ENCODE data around the gene KDM3A. TPM values are rescaled to one million over a fixed set of nuclear protein-coding genes. Genes with fewer than 3 reads are reported as not detected.

Gene KDM3A
- polyA plus RNA-seq, 10 donors = 43.4 to 79.5 (median 55.3) TPM

DNA sequence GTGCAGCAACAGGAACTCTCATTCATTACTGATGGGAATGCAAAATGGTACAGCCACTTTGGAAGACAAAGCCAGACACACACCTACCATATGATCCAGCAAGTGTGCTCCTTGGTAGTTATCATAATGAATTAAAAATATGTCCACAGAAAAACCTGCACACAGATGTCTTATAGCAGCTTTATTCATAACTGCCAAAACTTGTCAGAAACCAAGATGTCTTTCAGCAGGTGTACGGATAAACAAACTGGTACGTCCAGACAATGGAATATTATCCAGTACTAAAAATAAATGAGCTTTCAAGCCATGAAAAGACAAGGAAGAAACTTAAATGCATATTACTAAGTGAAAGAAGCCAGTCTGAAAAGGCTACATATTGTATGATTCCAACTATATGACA, 71.7 kb downstream of the KDM3A start:
- DNase-seq = no peak

DNA sequence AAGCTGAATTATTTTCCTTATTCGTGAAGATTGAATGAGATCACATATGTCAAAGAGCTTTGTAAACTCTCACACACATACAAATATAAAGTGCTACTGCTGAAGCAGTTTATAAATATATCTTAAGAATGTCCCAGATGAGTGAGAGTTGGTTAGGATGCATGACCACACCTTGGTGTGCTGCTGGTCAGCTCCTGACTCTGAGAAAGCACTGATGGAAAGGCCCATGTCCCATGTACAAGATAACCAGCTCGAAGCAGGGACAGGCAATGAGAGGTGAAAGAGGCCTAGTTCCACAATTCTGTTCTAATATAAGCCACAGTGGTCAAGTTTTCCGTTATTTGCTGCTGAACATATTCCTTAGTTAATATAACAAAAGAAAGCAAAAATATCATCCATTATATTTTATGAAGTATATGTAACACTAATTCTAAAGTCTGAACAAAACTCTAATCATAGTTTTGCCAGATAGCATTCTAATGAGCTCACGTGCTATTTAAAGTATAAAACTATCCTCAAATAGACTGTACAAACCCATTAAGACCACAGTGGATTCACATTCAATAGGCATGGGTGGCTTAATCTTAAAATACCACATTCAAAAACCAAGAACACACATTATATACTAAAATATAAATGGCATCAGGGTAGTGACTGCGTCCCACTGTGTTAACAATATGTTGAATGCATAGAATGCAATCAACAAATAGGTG, 72.9 kb downstream of the KDM3A start:
- no peak for DNase-seq

DNA sequence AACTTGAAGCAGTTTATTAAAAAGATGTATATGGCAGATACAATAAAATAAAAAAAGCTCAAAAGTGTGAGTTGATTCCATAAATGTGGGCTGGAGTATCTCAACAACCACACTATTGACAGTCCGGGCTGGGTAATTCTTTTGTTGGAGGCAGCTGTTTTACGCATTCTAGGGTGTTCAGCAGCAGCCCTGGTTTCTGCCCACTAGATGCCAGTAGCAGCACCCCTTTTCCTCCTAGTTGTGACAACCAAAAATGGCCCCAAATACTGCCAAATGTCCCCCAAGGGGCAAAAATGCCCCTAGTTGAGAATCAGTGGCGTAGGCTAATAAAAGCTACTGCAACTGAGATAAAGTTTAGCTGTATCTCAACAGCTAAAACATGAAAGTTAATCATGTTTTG, 77.3 kb downstream of the KDM3A start:
- DNase-seq = peak in 2 of 3 donors; percentile 6 to 15

DNA sequence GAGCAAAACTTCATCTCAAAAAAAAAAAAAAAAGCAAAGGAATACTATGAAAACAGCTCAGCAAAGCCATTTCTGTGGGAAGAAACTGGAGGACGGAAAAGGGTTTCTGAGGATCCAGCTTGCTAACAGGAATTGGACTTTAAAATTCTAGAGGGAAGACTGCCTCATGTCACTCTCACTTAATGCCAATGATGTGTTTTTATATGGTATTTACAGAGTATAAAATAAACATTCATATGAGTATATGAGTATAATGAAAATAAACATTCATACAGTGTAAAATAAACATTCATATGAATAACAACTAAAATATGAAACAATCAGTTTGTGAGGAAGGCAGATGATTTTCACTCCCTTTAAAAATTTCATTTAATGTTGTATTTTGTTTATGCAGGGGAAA, 78.2 kb downstream of the KDM3A start:
- no peak for DNase-seq

DNA sequence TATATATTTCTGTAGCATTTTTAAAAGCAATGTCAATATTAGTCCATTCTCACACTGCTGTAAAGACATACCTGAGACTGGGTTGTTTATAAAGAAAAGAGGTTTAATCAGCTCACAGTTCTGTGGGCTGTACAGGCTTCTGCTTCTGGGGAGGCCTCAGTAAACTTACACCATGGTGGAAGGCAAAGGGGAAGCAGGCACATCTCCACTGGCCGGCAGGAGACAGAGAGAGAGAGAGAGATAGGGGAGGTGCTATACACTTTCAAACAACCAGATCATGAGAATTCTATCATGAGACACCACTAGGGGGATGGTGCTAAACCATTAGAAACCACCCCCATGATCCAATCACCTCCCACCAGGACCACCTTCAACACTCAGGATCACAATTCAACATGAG, 79.0 kb downstream of the KDM3A start:
- no peak for DNase-seq

DNA sequence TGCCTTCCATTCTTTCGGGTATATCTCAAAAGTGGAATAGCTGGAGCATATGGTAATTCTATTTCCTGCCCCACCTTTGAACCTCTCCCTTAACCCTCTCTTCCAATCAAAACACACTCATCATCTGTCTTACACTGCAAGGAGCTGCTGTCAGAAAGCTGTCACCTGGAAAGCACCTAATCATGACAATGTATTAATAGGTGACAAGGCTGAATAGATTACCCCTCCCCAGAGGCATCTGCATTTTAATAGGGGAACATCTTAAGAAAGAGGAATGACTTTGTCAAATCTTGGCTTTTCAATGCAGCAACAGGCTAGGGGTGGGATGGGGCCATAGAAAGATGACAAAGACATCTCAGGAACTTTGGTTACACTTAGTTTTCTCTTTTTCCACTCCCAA, 80.8 kb downstream of the KDM3A start:
- no peak for DNase-seq

DNA sequence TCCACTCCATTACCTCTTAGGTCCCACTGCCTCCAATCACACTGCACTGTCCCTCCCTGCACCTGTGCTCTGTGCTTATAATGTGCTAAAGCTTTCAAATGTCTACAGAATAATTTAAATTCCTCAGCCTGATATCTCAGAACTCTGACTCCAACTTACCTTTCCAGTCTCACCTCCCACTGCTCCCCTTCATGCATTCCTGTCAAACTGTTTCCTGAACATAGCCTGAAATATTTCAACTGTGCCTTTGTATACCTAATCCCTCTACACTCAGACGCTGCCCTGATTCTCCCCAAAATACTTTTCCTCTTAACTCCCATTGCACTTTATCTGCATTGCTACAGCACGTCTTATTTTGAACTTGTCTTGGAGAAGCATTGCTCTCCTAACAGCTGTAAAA, 81.5 kb downstream of the KDM3A start:
- DNase-seq = no peak

DNA sequence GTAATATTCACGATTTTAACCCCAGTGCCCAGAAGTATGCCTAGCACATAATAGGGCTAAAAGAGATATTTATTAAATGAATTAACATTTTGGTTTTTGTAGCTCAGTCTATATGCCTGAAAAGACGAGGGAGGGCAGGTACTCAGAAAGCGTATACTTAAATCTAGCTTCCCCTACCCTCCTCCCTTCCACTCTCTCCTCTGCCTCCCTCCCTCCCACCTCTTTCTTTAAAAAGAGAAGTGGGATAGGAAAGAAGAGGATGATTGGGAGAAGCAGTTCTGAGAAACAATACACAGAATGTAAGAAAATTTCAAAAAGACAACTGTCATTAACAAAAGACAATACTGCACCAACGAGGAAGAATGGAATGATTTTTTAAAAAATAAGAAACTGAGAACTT, 82.3 kb downstream of the KDM3A start:
- no peak for DNase-seq

DNA sequence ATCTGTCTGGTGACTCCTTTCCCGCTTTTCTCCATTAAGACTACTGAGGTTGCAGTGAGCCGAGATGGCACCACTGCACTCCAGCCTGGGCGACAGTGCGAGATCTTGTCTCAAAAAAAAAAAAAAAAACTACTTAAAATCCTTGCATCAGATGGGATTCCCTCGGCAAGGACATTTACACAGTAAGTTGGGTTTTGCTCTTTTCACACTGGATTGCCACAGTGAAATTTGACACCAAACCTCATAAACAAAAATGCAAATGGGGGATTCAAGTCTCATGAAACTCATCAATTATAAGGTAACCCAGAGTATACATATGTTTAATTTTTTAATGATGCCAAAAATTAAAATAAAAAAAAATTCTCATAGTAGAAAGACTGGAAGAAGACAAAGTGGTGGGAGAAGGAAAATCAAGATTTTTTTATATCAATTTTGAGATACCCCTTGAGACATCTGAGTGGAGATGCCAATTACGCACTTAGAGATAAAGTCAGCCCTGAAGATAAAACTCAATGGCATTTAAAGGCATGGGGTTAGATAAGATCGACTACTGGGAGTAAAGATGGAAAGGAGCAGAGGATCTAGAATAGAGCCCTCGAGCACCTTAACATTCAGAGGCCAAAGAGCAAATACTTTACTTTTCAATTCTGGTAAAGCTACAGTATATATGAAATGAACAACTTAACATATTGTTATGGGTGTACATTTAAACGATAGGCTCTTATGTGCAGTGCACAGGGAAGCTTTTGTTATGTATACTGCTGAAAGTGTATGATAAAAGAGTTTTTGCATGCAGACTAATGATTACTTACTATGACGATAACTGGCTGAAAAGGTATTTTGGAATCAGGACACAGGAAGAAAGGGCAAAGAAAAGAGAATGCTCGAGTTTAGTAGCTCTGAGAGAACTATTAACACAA, 84.5 kb downstream of the KDM3A start:
- no peak for DNase-seq

DNA sequence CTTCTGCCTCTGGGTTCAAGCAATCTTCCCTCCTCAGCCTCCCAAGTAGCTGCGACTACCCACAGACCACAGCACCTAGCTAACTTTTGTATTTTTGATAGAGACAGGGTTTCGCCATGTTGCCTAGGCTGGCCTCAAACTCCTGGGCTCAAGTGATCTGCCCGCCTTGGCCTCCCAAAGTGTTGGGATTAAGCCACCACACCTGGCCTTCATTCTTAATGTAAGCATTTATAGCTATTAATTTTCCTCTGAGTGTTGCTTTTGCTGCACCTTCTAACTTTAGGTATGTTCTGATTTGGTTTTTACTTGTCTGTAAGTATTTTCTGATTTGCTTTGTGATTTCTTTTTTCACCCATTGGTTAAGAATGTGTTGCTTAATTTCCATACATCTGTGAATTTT, 92.4 kb downstream of the KDM3A start:
- DNase-seq = no peak

DNA sequence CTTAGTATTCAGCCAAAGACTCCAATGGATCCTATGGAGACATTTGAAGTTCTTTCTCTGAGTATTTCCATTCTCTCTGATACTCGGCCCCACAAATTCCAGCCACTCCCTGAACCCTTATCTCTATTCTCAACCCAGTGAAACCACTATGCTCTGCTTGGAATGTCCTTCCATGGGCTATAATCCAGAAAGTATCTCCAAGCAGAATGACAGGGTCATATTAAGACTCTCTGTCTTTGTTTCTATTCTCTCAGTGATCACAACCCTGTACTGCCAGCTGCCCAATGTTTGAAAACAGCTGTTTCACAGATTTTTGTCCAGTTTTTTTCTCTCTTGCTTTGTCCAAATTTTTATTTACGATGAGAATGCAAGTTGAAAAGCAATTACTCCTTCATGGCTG, 100.2 kb downstream of the KDM3A start:
- peak in 1 of 3 donors; percentile 17 for DNase-seq

Other genes starting within 250 kb of the KDM3A start
- gene IMMT, start 245.9 kb upstream of the KDM3A start, polyA plus RNA-seq (ENCODE audit: insufficient read length in 10 of 10) = 10 to 100 TPM; 58.6 to 84.7 (median 72.5) TPM
- 10 to 100 TPM; 31.4 to 41.0 (median 33.6) TPM for gene MRPL35, start 241.9 kb upstream of the KDM3A start, polyA plus RNA-seq (ENCODE audit: insufficient read length in 10 of 10)
- gene REEP1, start 103.7 kb upstream of the KDM3A start, polyA plus RNA-seq (ENCODE audit: insufficient read length in 10 of 10) = 10 to 100 TPM; 38.8 to 84.8 (median 46.1) TPM
- 100 to 1,000 TPM; 114 to 160 (median 129) TPM for gene CHMP3, start 122.1 kb downstream of the KDM3A start, polyA plus RNA-seq (ENCODE audit: insufficient read length in 10 of 10)
- 10 to 100 TPM; 23.6 to 37.3 (median 31.9) TPM for gene RNF103, start 182.5 kb downstream of the KDM3A start, polyA plus RNA-seq (ENCODE audit: insufficient read length in 10 of 10)

Measured in muscle of back (tissue), 11 donors.